Smooth muscle cell (in vitro differentiated cells): ENCODE data around the gene LRRIQ1. TPM values are rescaled to one million over a fixed set of nuclear protein-coding genes. Genes with fewer than 3 reads are reported as not detected.

ENCODE experiments used
- DNase-seq: peaks from one replicate; lab custom pipeline; 2025; ENCODE audit not compliant: unreplicated experiment; lab: John Stamatoyannopoulos, UW
- H2AFZ ChIP-seq: fragments of 200-600 bp; sonication (generic); 2 replicates; pipeline ENCODE4 v1.6.0; 2016; ENCODE audit warnings: antibody characterized with exemption, low read depth, mild to moderate bottlenecking
- H3F3A ChIP-seq: fragments of 200-600 bp; sonication (generic); 2 replicates; pipeline ENCODE4 v1.6.0; 2017; ENCODE audit warnings: antibody characterized with exemption, low read depth
- H3K27ac ChIP-seq: fragments of 200-600 bp; sonication (generic); 2 replicates; pipeline ENCODE4 v1.5.1; 2016; ENCODE audit warnings: low read depth, mild to moderate bottlenecking
- H3K27me3 ChIP-seq: fragments of 200-600 bp; sonication (generic); 2 replicates; pipeline ENCODE4 v1.6.1; 2016; ENCODE audit warnings: low read depth, mild to moderate bottlenecking
- H3K36me3 ChIP-seq: fragments of 200-600 bp; sonication (generic); 2 replicates; pipeline ENCODE4 v1.5.1; 2016; ENCODE audit warnings: low read depth
- H3K4me1 ChIP-seq: fragments of 200-600 bp; sonication (generic); 2 replicates; pipeline ENCODE4 v1.5.1; 2016; ENCODE audit warnings: low read depth
- H3K4me2 ChIP-seq: fragments of 200-600 bp; sonication (generic); 2 replicates; pipeline ENCODE4 v1.6.0; 2016; ENCODE audit warnings: mild to moderate bottlenecking
- H3K4me3 ChIP-seq: fragments of 200-600 bp; sonication (generic); 2 replicates; pipeline ENCODE4 v1.5.1; 2016; ENCODE audit warnings: mild to moderate bottlenecking
- H3K79me2 ChIP-seq: fragments of 200-600 bp; sonication (generic); 2 replicates; pipeline ENCODE4 v1.6.0; 2016; ENCODE audit warnings: low read depth, mild to moderate bottlenecking
- H3K9ac ChIP-seq: fragments of 200-600 bp; sonication (generic); 2 replicates; pipeline ENCODE4 v1.6.0; 2016; ENCODE audit warnings: low read depth
- H3K9me3 ChIP-seq: fragments of 200-600 bp; sonication (generic); replicated peaks from 2 replicates; pipeline ENCODE4 v1.5.1; 2016; ENCODE audit warnings: low read depth
- H4K20me1 ChIP-seq: fragments of 200-600 bp; sonication (generic); 2 replicates; pipeline ENCODE4 v1.6.0; 2016; ENCODE audit warnings: low read depth
- WGBS: methylation state at CpG from one replicate; pipeline ENCODE4 v1.1.7; 2016; ENCODE audit warnings: low lambda C conversion rate; 5-methylcytosine and 5-hydroxymethylcytosine counted together
- polyA plus RNA-seq: library from polyadenylated mRNA; unstranded; fragments of >200 nt; fragmentation: Nextera tagmentation; extraction: Ambion mirVana; gene quantifications from 2 replicates; pipeline ENCODE4 v1.2.1, GENCODE V29; 2016
- total RNA-seq: library from RNA; depleted of rRNA; stranded (reverse); fragments of >200 nt; gene quantifications from 2 replicates; pipeline ENCODE4 v1.2.3, GENCODE V29; 2014
- TF ChIP-seq, protein P1 (sequence below): fragments of 200-600 bp; sonication (generic); IDR thresholded peaks from 2 replicates; pipeline ENCODE4 v1.5.1; 2017; ENCODE audit warnings: borderline replicate concordance, mild to moderate bottlenecking, antibody characterized with exemption; ENCODE audit not compliant: insufficient read depth, poor library complexity, severe bottlenecking

LRRIQ1 gene
- total and polyA plus RNA-seq, 2 experiments from 2014 or later: 1.3 TPM

DNA sequence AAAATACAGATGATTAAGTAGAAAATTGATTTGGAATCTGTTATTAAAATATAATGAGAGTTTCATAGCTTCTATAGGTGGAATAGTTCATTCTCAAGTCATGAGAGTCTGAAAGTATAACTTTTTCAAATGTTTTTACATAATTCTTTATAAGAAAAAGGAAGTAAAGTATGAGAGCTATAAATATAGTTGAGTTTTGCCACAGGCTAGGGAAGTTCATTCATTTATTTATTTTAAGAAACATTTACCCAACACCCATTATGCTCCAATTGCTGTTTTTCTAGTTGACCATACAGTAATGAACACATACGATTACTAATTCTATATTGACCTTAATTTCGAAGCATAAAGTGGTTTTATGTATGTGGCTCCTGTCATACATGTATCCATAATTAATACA is 24.8 kb downstream of the LRRIQ1 start:
- no peak overlapping the region for H3K9ac ChIP-seq
- H3K9me3 ChIP-seq: no peaks in the 10 kb centered on the region
- H3K79me2 ChIP-seq: no peaks in the 10 kb centered on the region
- H3K4me2 ChIP-seq: no peak overlapping the region
- TF ChIP-seq, protein P1, sequence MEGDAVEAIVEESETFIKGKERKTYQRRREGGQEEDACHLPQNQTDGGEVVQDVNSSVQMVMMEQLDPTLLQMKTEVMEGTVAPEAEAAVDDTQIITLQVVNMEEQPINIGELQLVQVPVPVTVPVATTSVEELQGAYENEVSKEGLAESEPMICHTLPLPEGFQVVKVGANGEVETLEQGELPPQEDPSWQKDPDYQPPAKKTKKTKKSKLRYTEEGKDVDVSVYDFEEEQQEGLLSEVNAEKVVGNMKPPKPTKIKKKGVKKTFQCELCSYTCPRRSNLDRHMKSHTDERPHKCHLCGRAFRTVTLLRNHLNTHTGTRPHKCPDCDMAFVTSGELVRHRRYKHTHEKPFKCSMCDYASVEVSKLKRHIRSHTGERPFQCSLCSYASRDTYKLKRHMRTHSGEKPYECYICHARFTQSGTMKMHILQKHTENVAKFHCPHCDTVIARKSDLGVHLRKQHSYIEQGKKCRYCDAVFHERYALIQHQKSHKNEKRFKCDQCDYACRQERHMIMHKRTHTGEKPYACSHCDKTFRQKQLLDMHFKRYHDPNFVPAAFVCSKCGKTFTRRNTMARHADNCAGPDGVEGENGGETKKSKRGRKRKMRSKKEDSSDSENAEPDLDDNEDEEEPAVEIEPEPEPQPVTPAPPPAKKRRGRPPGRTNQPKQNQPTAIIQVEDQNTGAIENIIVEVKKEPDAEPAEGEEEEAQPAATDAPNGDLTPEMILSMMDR: no peak
- no peaks in the 10 kb centered on the region for H3F3A ChIP-seq
- H3K36me3 ChIP-seq: no peaks in the 10 kb centered on the region
- H3K4me3 ChIP-seq: no peak overlapping the region
- no peaks in the 10 kb centered on the region for H3K27me3 ChIP-seq
- 79% methylated on average over 2 of the region's 2 CpGs for WGBS
- DNase-seq: no peak
- H3K4me1 ChIP-seq: no peaks in the 10 kb centered on the region
- H2AFZ ChIP-seq: no peak overlapping the region
- H4K20me1 ChIP-seq: no peaks in the 10 kb centered on the region
- H3K27ac ChIP-seq: no peak overlapping the region

- Histone ChIP-seq H3K4me1 (no peaks in the 10 kb centered on the region), H3K27me3 (no peaks in the 10 kb centered on the region), H3K4me2 (no peak overlapping the region), H3F3A (no peaks in the 10 kb centered on the region), H3K9me3 (no peaks in the 10 kb centered on the region), H3K36me3 (no peaks in the 10 kb centered on the region), H3K79me2 (no peaks in the 10 kb centered on the region), H3K9ac (no peak overlapping the region), H4K20me1 (no peaks in the 10 kb centered on the region), H3K27ac (no peak overlapping the region), H3K4me3 (no peak overlapping the region), H2AFZ (no peak overlapping the region)
- no peak for DNase-seq
- TF ChIP-seq, protein P1: no peak
- 82% methylated on average over 3 of the region's 3 CpGs for WGBS
These were observed 29.8 kb downstream of the LRRIQ1 start for GRCh38 chr12:85065837-85066482.

- DNase-seq: no peak
These were observed 36.7 kb downstream of the LRRIQ1 start for GRCh38 chr12:85072826-85073225.

More at GRCh38 chr12:85072826-85073225, 36.7 kb downstream of the LRRIQ1 start:
- no peaks in the 10 kb centered on the region for H3K79me2 ChIP-seq
- H3K4me1 ChIP-seq: no peaks in the 10 kb centered on the region
- H3K4me2 ChIP-seq: no peak overlapping the region
- no peaks in the 10 kb centered on the region for H4K20me1 ChIP-seq
- 91% methylated on average over 1 of the region's 1 CpG for WGBS
- no peak overlapping the region for H3K27ac ChIP-seq
- no peaks in the 10 kb centered on the region for H3F3A ChIP-seq
- no peaks in the 10 kb centered on the region for H3K36me3 ChIP-seq
- H3K27me3 ChIP-seq: no peaks in the 10 kb centered on the region
- no peaks in the 10 kb centered on the region for H3K9me3 ChIP-seq
- H2AFZ ChIP-seq: no peak overlapping the region
- TF ChIP-seq, protein P1: no peak
- no peak overlapping the region for H3K9ac ChIP-seq
- no peak overlapping the region for H3K4me3 ChIP-seq
